H9 (cell line): ENCODE measurements around the gene CA5A. TPM values are rescaled to one million over a fixed set of nuclear protein-coding genes. Genes with fewer than 3 reads are reported as not detected.

Experiments used
- DNase-seq: peaks from one replicate; pipeline ENCODE4 v3.0.0-alpha.2; 2017
- H2AFZ ChIP-seq: one replicate; pipeline ENCODE4 v1.6.1; 2013; ENCODE audit warnings: mild to moderate bottlenecking, low read length, control low read depth, moderate library complexity
- H2AK5ac ChIP-seq: 2 replicates; pipeline ENCODE4 v1.6.1; 2013; ENCODE audit warnings: low read length, control low read depth, mixed read lengths; ENCODE audit not compliant: insufficient read length
- H2BK120ac ChIP-seq: one replicate; pipeline ENCODE4 v1.6.1; 2013; ENCODE audit warnings: low read depth, mild to moderate bottlenecking, low read length, control low read depth, inconsistent platforms; ENCODE audit not compliant: poor library complexity, severe bottlenecking
- H2BK12ac ChIP-seq: 2 replicates; pipeline ENCODE4 v1.6.1; 2013; ENCODE audit warnings: low read length, control low read depth, mixed read lengths, low read depth; ENCODE audit not compliant: insufficient read length
- H2BK15ac ChIP-seq: 2 replicates; pipeline ENCODE4 v1.6.1; 2013; ENCODE audit warnings: low read depth, low read length, control low read depth
- H2BK20ac ChIP-seq: one replicate; pipeline ENCODE4 v1.6.1; 2013; ENCODE audit warnings: low read depth, mild to moderate bottlenecking, low read length, control low read depth, inconsistent platforms; ENCODE audit not compliant: poor library complexity, severe bottlenecking
- H2BK5ac ChIP-seq: 2 replicates; pipeline ENCODE4 v1.6.1; 2013; ENCODE audit warnings: low read length, control low read depth, mixed read lengths; ENCODE audit not compliant: insufficient read length
- H3K14ac ChIP-seq: 2 replicates; pipeline ENCODE4 v1.6.1; 2013; ENCODE audit warnings: low read length, control low read depth; ENCODE audit not compliant: insufficient read depth
- H3K18ac ChIP-seq: 2 replicates; pipeline ENCODE4 v1.6.1; 2013; ENCODE audit warnings: low read depth, mild to moderate bottlenecking, mixed read lengths, low read length, control low read depth; ENCODE audit not compliant: insufficient read length
- H3K23ac ChIP-seq: 2 replicates; pipeline ENCODE4 v1.6.1; 2013; ENCODE audit warnings: low read length, control low read depth, mixed read lengths, low read depth; ENCODE audit not compliant: insufficient read length
- H3K23me2 ChIP-seq: 2 replicates; pipeline ENCODE4 v1.6.1; 2013; ENCODE audit warnings: low read depth, mild to moderate bottlenecking, mixed read lengths, low read length, control low read depth; ENCODE audit not compliant: insufficient read length, poor library complexity, severe bottlenecking
- H3K27ac ChIP-seq: 2 replicates; pipeline ENCODE4 v1.5.1; 2013; ENCODE audit warnings: low read length, control low read depth, mixed read lengths, low read depth; ENCODE audit not compliant: insufficient read length
- H3K27me3 ChIP-seq: 2 replicates; pipeline ENCODE4 v1.6.1; 2013; ENCODE audit warnings: low read length, control low read depth, inconsistent platforms; ENCODE audit not compliant: insufficient read depth
- H3K4ac ChIP-seq: 2 replicates; pipeline ENCODE4 v1.6.1; 2013; ENCODE audit warnings: low read depth, mild to moderate bottlenecking, control low read depth, inconsistent platforms, low read length, moderate library complexity
- H3K4me1 ChIP-seq: 2 replicates; pipeline ENCODE4 v1.6.1; 2013; ENCODE audit warnings: low read length, control low read depth, inconsistent platforms; ENCODE audit not compliant: insufficient read depth
- H3K4me2 ChIP-seq: 2 replicates; pipeline ENCODE4 v1.6.1; 2013; ENCODE audit warnings: low read length, control low read depth, mixed read lengths; ENCODE audit not compliant: insufficient read length, insufficient read depth
- H3K56ac ChIP-seq: 2 replicates; pipeline ENCODE4 v1.6.1; 2013; ENCODE audit warnings: low read depth, mild to moderate bottlenecking, mixed read lengths, low read length, control low read depth; ENCODE audit not compliant: insufficient read length
- H3K79me1 ChIP-seq: 2 replicates; pipeline ENCODE4 v1.6.1; 2013; ENCODE audit warnings: low read depth, mild to moderate bottlenecking, moderate library complexity, low read length, control low read depth, inconsistent platforms; ENCODE audit not compliant: insufficient read depth, poor library complexity, severe bottlenecking
- H3K79me2 ChIP-seq: 2 replicates; pipeline ENCODE4 v1.6.1; 2013; ENCODE audit warnings: low read length, control low read depth, inconsistent platforms; ENCODE audit not compliant: insufficient read depth
- H3K9ac ChIP-seq: 2 replicates; pipeline ENCODE4 v1.6.1; 2013; ENCODE audit warnings: low read length, control low read depth, mixed read lengths; ENCODE audit not compliant: insufficient read length; ENCODE audit errors: extremely low read depth
- H3K9me3 ChIP-seq: one replicate; pipeline ENCODE4 v1.6.1; 2013; ENCODE audit warnings: low read depth, low read length, inconsistent platforms; ENCODE audit not compliant: control insufficient read depth
- H3T11ph ChIP-seq: one replicate; pipeline ENCODE4 v1.6.1; 2013; ENCODE audit warnings: mild to moderate bottlenecking, low read length, control low read depth, inconsistent platforms
- H4K20me1 ChIP-seq: one replicate; pipeline ENCODE4 v1.6.1; 2013; ENCODE audit not compliant: control insufficient read depth, insufficient read length, insufficient read depth
- H4K5ac ChIP-seq: 2 replicates; pipeline ENCODE4 v1.6.1; 2013; ENCODE audit warnings: low read depth, mild to moderate bottlenecking, mixed read lengths, low read length, control low read depth; ENCODE audit not compliant: insufficient read length
- H4K8ac ChIP-seq: replicated peaks from 2 replicates; pipeline ENCODE4 v1.6.1; 2013; ENCODE audit warnings: low read length, control low read depth, mixed read lengths, low read depth; ENCODE audit not compliant: insufficient read length
- H4K91ac ChIP-seq: 2 replicates; pipeline ENCODE4 v1.6.1; 2013; ENCODE audit warnings: low read depth, mild to moderate bottlenecking, moderate library complexity, mixed read lengths, low read length, control low read depth; ENCODE audit not compliant: insufficient read length
- H3K27ac Mint-ChIP-seq, 3 experiments: 2 replicates in 2 of 3; 3 replicates in 1 of 3; pipeline ENCODE4 v1.8.0; 2020 to 2021; ENCODE audit warnings: mixed read lengths in 3 of 3, mild to moderate bottlenecking in 1 of 3, moderate library complexity in 1 of 3
- H3K27me3 Mint-ChIP-seq: 2 replicates; pipeline ENCODE4 v1.8.0; 2021; ENCODE audit warnings: low read depth, mild to moderate bottlenecking, moderate library complexity, mixed read lengths
- H3K36me3 Mint-ChIP-seq, 3 experiments: 2 replicates in 2 of 3; 3 replicates in 1 of 3; pipeline ENCODE4 v1.8.0; 2020 to 2021; ENCODE audit warnings: low read depth in 3 of 3, mixed read lengths in 3 of 3; ENCODE audit not compliant: insufficient read depth in 1 of 3
- H3K4me1 Mint-ChIP-seq, 2 experiments: 2 replicates each; pipeline ENCODE4 v1.8.0; 2020; ENCODE audit warnings: mixed read lengths in 2 of 2
- H3K4me3 Mint-ChIP-seq, 2 experiments: 2 replicates in 1 of 2; 3 replicates in 1 of 2; pipeline ENCODE4 v1.8.0; 2020 to 2021; ENCODE audit warnings: mild to moderate bottlenecking in 2 of 2, mixed read lengths in 2 of 2, moderate library complexity in 1 of 2
- H3K9me3 Mint-ChIP-seq, 2 experiments: 2 replicates in 1 of 2; 3 replicates in 1 of 2; pipeline ENCODE4 v1.8.0; 2020; ENCODE audit warnings: mild to moderate bottlenecking in 2 of 2, mixed read lengths in 2 of 2, moderate library complexity in 1 of 2
- WGBS: extraction: QIAGEN DNeasy Blood & Tissue Kit; methylation state at CpG from one replicate; pipeline ENCODE4 v1.1.7; 2013; ENCODE audit warnings: missing lambda C conversion rate, low lambda C conversion rate, mixed read lengths; ENCODE audit not compliant: insufficient read length; ENCODE audit errors: extremely low coverage; 5-methylcytosine and 5-hydroxymethylcytosine counted together
- total RNA-seq: library from RNA; stranded (reverse); gene quantifications from 2 replicates; pipeline ENCODE4 v1.2.1, GENCODE V29; 2021
- TF ChIP-seq, protein P1 (sequence below): fragments of 200-600 bp; sonication (generic); conservative IDR thresholded peaks from 3 replicates; pipeline ENCODE4 v1.8.0; 2021; ENCODE audit warnings: antibody characterized with exemption, mild to moderate bottlenecking

The CA5A gene
- total RNA-seq, 1 experiment from 2014 or later = not detected

GRCh38 chr16:87927195-87927562 lies 9.2 kb downstream of the CA5A start:
- no peak overlapping the region for H2BK15ac ChIP-seq
- no peak overlapping the region for H3T11ph ChIP-seq
- no peak overlapping the region for H2BK5ac ChIP-seq
- H3K56ac ChIP-seq = no peak overlapping the region
- Mint-ChIP-seq H3K4me3 (no peak overlapping the region), H3K4me1 (peaks cover 23 to 29% of the 10 kb centered on the region in 2 experiments), H3K27ac (no peak overlapping the region), H3K36me3 (no peaks in the 10 kb centered on the region), H3K9me3 (no peaks in the 10 kb centered on the region; a peak in 1 of 5 replicates), H3K27me3 (peaks cover 15% of the 10 kb centered on the region)
- H2BK12ac ChIP-seq = no peak overlapping the region
- H3K23ac ChIP-seq = no peak overlapping the region
- no peaks in the 10 kb centered on the region for H3K4me1 ChIP-seq
- H4K8ac ChIP-seq = no peak overlapping the region
- WGBS = no CpG with 5 or more reads among the region's 4 CpGs
- no peak overlapping the region for H3K4me2 ChIP-seq
- H3K18ac ChIP-seq = no peak overlapping the region
- H3K4ac ChIP-seq = no peak overlapping the region
- no peak overlapping the region for H2AFZ ChIP-seq
- DNase-seq = no peak
- H3K23me2 ChIP-seq = no peaks in the 10 kb centered on the region
- H3K9me3 ChIP-seq = no peaks in the 10 kb centered on the region
- TF ChIP-seq, protein P1, sequence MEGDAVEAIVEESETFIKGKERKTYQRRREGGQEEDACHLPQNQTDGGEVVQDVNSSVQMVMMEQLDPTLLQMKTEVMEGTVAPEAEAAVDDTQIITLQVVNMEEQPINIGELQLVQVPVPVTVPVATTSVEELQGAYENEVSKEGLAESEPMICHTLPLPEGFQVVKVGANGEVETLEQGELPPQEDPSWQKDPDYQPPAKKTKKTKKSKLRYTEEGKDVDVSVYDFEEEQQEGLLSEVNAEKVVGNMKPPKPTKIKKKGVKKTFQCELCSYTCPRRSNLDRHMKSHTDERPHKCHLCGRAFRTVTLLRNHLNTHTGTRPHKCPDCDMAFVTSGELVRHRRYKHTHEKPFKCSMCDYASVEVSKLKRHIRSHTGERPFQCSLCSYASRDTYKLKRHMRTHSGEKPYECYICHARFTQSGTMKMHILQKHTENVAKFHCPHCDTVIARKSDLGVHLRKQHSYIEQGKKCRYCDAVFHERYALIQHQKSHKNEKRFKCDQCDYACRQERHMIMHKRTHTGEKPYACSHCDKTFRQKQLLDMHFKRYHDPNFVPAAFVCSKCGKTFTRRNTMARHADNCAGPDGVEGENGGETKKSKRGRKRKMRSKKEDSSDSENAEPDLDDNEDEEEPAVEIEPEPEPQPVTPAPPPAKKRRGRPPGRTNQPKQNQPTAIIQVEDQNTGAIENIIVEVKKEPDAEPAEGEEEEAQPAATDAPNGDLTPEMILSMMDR = peak; percentile 53; the same call in 2 of the 3 replicates
- H3K14ac ChIP-seq = no peak overlapping the region
- H4K5ac ChIP-seq = no peak overlapping the region
- H3K27me3 ChIP-seq = no peaks in the 10 kb centered on the region
- no peak overlapping the region for H3K27ac ChIP-seq
- no peak overlapping the region for H3K9ac ChIP-seq
- no peak overlapping the region for H4K91ac ChIP-seq
- no peak overlapping the region for H2BK20ac ChIP-seq
- no peaks in the 10 kb centered on the region for H3K79me2 ChIP-seq
- no peak overlapping the region for H2AK5ac ChIP-seq
- H4K20me1 ChIP-seq = no peaks in the 10 kb centered on the region
- no peaks in the 10 kb centered on the region for H3K79me1 ChIP-seq
- no peak overlapping the region for H2BK120ac ChIP-seq
